ENCODE measurements around the gene AFDN.

The AFDN gene

GRCh38 chr6:167846997-167847606, 20.4 kb downstream of the AFDN start:
- Histone ChIP-seq H3K9me3 (ENCODE audit: insufficient read depth, low read depth, low read length) (no peaks in the 10 kb centered on the region), H3K27me3 (ENCODE audit: insufficient read depth, low read length) (no peaks in the 10 kb centered on the region), H3K9ac (ENCODE audit: low read depth, low read length) (no peak overlapping the region), H3K36me3 (ENCODE audit: insufficient read depth, low read length) (no peaks in the 10 kb centered on the region), H3K4me1 (ENCODE audit: insufficient read depth, low read length) (peaks cover 93% of the 10 kb centered on the region), H3K4me3 (ENCODE audit: low read length) (no peak overlapping the region), H3K27ac (ENCODE audit: low read depth, low read length) (peak overlapping the region; percentile 7; the same call in 1 of the 2 replicates)
- WGBS: 79% methylated on average over 6 of the region's 6 CpGs

- 89% methylated on average over 1 of the region's 1 CpG for WGBS
- H3K36me3 ChIP-seq (ENCODE audit: insufficient read depth, low read length): no peaks in the 10 kb centered on the region
- no peak overlapping the region for H3K9ac ChIP-seq (ENCODE audit: low read depth, low read length)
- no peak overlapping the region; the same call in 1 of the 2 replicates for H3K27ac ChIP-seq (ENCODE audit: low read depth, low read length)
- peaks cover 85% of the 10 kb centered on the region for H3K4me1 ChIP-seq (ENCODE audit: insufficient read depth, low read length)
- H3K27me3 ChIP-seq (ENCODE audit: insufficient read depth, low read length): no peaks in the 10 kb centered on the region
- no peak overlapping the region for H3K4me3 ChIP-seq (ENCODE audit: low read length)
- H3K9me3 ChIP-seq (ENCODE audit: insufficient read depth, low read depth, low read length): no peaks in the 10 kb centered on the region
Observed at GRCh38 chr6:167847936-167848335, 21.2 kb downstream of the AFDN start.

- no peaks in the 10 kb centered on the region for H3K9me3 ChIP-seq (ENCODE audit: insufficient read depth, low read depth, low read length)
- peaks cover 82% of the 10 kb centered on the region for H3K4me1 ChIP-seq (ENCODE audit: insufficient read depth, low read length)
- no peaks in the 10 kb centered on the region for H3K36me3 ChIP-seq (ENCODE audit: insufficient read depth, low read length)
- H3K27ac ChIP-seq (ENCODE audit: low read depth, low read length): peak overlapping the region; percentile 88
- 89% methylated on average over 3 of the region's 4 CpGs for WGBS
- no peak overlapping the region; the same call in 1 of the 2 replicates for H3K9ac ChIP-seq (ENCODE audit: low read depth, low read length)
- H3K27me3 ChIP-seq (ENCODE audit: insufficient read depth, low read length): no peaks in the 10 kb centered on the region
- no peak overlapping the region for H3K4me3 ChIP-seq (ENCODE audit: low read length)
Observed at GRCh38 chr6:167848783-167849182, 22.1 kb downstream of the AFDN start.

GRCh38 chr6:167849846-167850459, 23.2 kb downstream of the AFDN start:
- Histone ChIP-seq H3K27ac (ENCODE audit: low read depth, low read length) (peak overlapping the region; percentile 88), H3K27me3 (ENCODE audit: insufficient read depth, low read length) (no peaks in the 10 kb centered on the region), H3K9ac (ENCODE audit: low read depth, low read length) (peak overlapping the region; percentile 36; the same call in 1 of the 2 replicates), H3K4me1 (ENCODE audit: insufficient read depth, low read length) (peaks cover 82% of the 10 kb centered on the region), H3K36me3 (ENCODE audit: insufficient read depth, low read length) (no peaks in the 10 kb centered on the region), H3K4me3 (ENCODE audit: low read length) (peak overlapping the region; percentile 28), H3K9me3 (ENCODE audit: insufficient read depth, low read depth, low read length) (no peaks in the 10 kb centered on the region)
- WGBS: 21% methylated on average over 4 of the region's 4 CpGs

GRCh38 chr6:167850782-167851181, 24.1 kb downstream of the AFDN start:
- Histone ChIP-seq H3K27me3 (ENCODE audit: insufficient read depth, low read length) (no peaks in the 10 kb centered on the region), H3K27ac (ENCODE audit: low read depth, low read length) (peak overlapping the region; percentile 88), H3K9ac (ENCODE audit: low read depth, low read length) (no peak overlapping the region), H3K36me3 (ENCODE audit: insufficient read depth, low read length) (no peaks in the 10 kb centered on the region), H3K9me3 (ENCODE audit: insufficient read depth, low read depth, low read length) (no peaks in the 10 kb centered on the region), H3K4me1 (ENCODE audit: insufficient read depth, low read length) (peaks cover 82% of the 10 kb centered on the region), H3K4me3 (ENCODE audit: low read length) (no peak overlapping the region)
- WGBS: 26% methylated on average over 5 of the region's 6 CpGs

- H3K4me3 ChIP-seq (ENCODE audit: low read length): no peak overlapping the region
- no peaks in the 10 kb centered on the region for H3K36me3 ChIP-seq (ENCODE audit: insufficient read depth, low read length)
- no peak overlapping the region for H3K27ac ChIP-seq (ENCODE audit: low read depth, low read length)
- no peaks in the 10 kb centered on the region for H3K9me3 ChIP-seq (ENCODE audit: insufficient read depth, low read depth, low read length)
- H3K4me1 ChIP-seq (ENCODE audit: insufficient read depth, low read length): peaks cover 82% of the 10 kb centered on the region
- H3K9ac ChIP-seq (ENCODE audit: low read depth, low read length): no peak overlapping the region
- no peaks in the 10 kb centered on the region for H3K27me3 ChIP-seq (ENCODE audit: insufficient read depth, low read length)
- no CpG with 5 or more reads among the region's 2 CpGs for WGBS
Observed at GRCh38 chr6:167851370-167851952, 24.8 kb downstream of the AFDN start.

GRCh38 chr6:167855825-167856425, 29.2 kb downstream of the AFDN start:
- Histone ChIP-seq H3K27ac (ENCODE audit: low read depth, low read length) (0 out of 2 replicates have a peak overlapping the region, but pooled peaks have one; percentile 1), H3K27me3 (ENCODE audit: insufficient read depth, low read length) (no peaks in the 10 kb centered on the region), H3K36me3 (ENCODE audit: insufficient read depth, low read length) (no peaks in the 10 kb centered on the region), H3K9me3 (ENCODE audit: insufficient read depth, low read depth, low read length) (no peaks in the 10 kb centered on the region), H3K9ac (ENCODE audit: low read depth, low read length) (no peak overlapping the region), H3K4me3 (ENCODE audit: low read length) (no peak overlapping the region), H3K4me1 (ENCODE audit: insufficient read depth, low read length) (peaks cover 82% of the 10 kb centered on the region)
- 90% methylated on average over 6 of the region's 6 CpGs for WGBS

GRCh38 chr6:167856474-167856873, 29.8 kb downstream of the AFDN start:
- Histone ChIP-seq H3K4me3 (ENCODE audit: low read length) (no peak overlapping the region), H3K4me1 (ENCODE audit: insufficient read depth, low read length) (peaks cover 82% of the 10 kb centered on the region), H3K27ac (ENCODE audit: low read depth, low read length) (no peak overlapping the region), H3K9me3 (ENCODE audit: insufficient read depth, low read depth, low read length) (no peaks in the 10 kb centered on the region), H3K9ac (ENCODE audit: low read depth, low read length) (no peak overlapping the region), H3K36me3 (ENCODE audit: insufficient read depth, low read length) (no peaks in the 10 kb centered on the region), H3K27me3 (ENCODE audit: insufficient read depth, low read length) (no peaks in the 10 kb centered on the region)
- WGBS: 100% methylated on average over 1 of the region's 1 CpG

GRCh38 chr6:167856999-167857660, 30.4 kb downstream of the AFDN start:
- no peak overlapping the region for H3K4me3 ChIP-seq (ENCODE audit: low read length)
- no peak overlapping the region for H3K9ac ChIP-seq (ENCODE audit: low read depth, low read length)
- no peaks in the 10 kb centered on the region for H3K9me3 ChIP-seq (ENCODE audit: insufficient read depth, low read depth, low read length)
- H3K27me3 ChIP-seq (ENCODE audit: insufficient read depth, low read length): no peaks in the 10 kb centered on the region
- no peaks in the 10 kb centered on the region for H3K36me3 ChIP-seq (ENCODE audit: insufficient read depth, low read length)
- WGBS: 29% methylated on average over 4 of the region's 5 CpGs
- H3K27ac ChIP-seq (ENCODE audit: low read depth, low read length): 0 out of 2 replicates have a peak overlapping the region, but pooled peaks have one; percentile 38
- peaks cover 84% of the 10 kb centered on the region for H3K4me1 ChIP-seq (ENCODE audit: insufficient read depth, low read length)

- Histone ChIP-seq H3K36me3 (ENCODE audit: insufficient read depth, low read length) (no peaks in the 10 kb centered on the region), H3K27me3 (ENCODE audit: insufficient read depth, low read length) (no peaks in the 10 kb centered on the region), H3K9me3 (ENCODE audit: insufficient read depth, low read depth, low read length) (no peaks in the 10 kb centered on the region), H3K4me3 (ENCODE audit: low read length) (no peak overlapping the region), H3K27ac (ENCODE audit: low read depth, low read length) (peak overlapping the region; percentile 34), H3K4me1 (ENCODE audit: insufficient read depth, low read length) (peaks cover 83% of the 10 kb centered on the region), H3K9ac (ENCODE audit: low read depth, low read length) (no peak overlapping the region)
- WGBS: 88% methylated on average over 1 of the region's 1 CpG
Observed at GRCh38 chr6:167858086-167858591, 31.4 kb downstream of the AFDN start.
